HG02759 (cell line): ENCODE results near the gene TET2.

Experiments used
- ATAC-seq: cut with Tn5 transposase; IDR thresholded peaks from one replicate; pipeline ENCODE4 v1.9.1; 2021; ENCODE audit warnings: mild to moderate bottlenecking, moderate library complexity; ENCODE audit not compliant: unreplicated experiment

The TET2 gene

GRCh38 chr4:105230287-105230686 is 83.6 kb downstream of the TET2 start:
- no peak for ATAC-seq

DNA sequence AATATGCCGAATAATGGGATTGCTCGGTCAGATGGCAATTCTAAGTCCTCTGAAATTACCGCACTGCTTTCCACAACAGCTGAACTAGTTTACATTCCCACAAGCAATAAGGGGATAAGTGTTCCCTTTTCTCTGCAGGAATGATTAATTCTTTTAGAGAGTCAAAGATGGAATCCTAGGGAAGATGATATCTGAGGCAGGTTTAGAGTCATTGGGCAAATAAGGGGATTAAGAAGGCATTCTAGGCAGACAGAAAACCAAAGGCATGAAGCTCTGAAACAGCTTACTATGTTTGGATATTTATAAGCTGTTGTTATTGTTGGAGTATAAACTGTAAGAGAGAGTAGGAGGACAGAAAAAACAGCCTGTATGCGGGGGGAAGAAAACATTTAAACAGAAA is 85.7 kb downstream of the TET2 start:
- ATAC-seq: no peak

- no peak for ATAC-seq
Measured at GRCh38 chr4:105234582-105234981, 87.9 kb downstream of the TET2 start.

DNA sequence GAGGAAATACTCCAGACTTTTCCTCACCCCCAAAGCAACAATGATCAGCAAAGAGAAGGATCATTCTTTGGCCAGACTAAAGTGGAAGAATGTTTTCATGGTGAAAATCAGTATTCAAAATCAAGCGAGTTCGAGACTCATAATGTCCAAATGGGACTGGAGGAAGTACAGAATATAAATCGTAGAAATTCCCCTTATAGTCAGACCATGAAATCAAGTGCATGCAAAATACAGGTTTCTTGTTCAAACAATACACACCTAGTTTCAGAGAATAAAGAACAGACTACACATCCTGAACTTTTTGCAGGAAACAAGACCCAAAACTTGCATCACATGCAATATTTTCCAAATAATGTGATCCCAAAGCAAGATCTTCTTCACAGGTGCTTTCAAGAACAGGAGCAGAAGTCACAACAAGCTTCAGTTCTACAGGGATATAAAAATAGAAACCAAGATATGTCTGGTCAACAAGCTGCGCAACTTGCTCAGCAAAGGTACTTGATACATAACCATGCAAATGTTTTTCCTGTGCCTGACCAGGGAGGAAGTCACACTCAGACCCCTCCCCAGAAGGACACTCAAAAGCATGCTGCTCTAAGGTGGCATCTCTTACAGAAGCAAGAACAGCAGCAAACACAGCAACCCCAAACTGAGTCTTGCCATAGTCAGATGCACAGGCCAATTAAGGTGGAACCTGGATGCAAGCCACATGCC is 89.7 kb downstream of the TET2 start:
- ATAC-seq: peak; percentile 75

- ATAC-seq: peak; percentile 24
Measured at GRCh38 chr4:105236916-105237311, 90.2 kb downstream of the TET2 start.

DNA sequence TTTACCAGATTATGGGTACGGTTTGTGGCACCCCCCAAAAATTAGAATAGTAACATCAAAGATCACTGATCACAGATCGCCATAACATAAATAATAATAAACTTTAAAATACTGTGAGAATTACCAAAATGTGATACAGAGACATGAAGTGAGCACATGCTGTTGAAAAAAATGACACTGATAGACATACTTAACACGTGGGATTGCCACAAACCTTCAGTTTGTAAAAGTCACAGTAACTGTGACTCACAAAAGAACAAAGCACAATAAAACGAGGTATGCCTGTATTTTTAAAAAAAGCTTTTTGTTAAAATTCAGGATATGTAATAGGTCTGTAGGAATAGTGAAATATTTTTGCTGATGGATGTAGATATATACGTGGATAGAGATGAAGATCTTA is 93.4 kb downstream of the TET2 start:
- ATAC-seq: no peak

- ATAC-seq: no peak
Measured at GRCh38 chr4:105241451-105241850, 94.8 kb downstream of the TET2 start.

DNA sequence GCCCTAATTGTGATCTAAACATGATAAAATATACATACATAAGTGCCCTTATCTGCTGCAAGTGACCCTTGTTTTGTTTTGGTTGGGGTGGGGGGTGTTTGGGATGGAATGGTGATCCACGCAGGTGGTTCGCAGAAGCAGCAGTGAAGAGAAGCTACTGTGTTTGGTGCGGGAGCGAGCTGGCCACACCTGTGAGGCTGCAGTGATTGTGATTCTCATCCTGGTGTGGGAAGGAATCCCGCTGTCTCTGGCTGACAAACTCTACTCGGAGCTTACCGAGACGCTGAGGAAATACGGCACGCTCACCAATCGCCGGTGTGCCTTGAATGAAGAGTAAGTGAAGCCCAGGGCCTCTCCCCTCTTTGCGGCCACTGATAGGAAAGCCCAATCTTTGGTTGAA is 96.8 kb downstream of the TET2 start:
- no peak for ATAC-seq

DNA sequence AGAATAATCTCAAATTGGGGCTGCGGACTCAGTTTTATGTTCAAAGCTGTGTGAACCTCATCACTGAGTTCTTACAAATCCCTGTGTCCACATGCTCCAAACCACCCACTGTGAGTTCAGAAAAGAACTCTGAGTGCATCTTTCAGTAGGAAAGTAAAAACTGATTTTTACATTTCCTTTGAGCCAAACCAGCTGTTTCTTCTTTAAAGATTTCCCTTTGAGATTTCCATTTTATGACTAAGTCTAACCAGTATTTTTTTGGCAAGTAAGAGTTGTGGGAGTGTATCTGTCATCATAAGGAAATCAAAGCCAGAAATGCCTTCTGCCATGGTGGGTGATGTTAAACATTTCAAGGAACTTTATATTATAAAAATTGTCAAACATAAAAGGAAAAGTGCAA is 100.0 kb downstream of the TET2 start:
- no peak for ATAC-seq

- no peak for ATAC-seq
Measured at GRCh38 chr4:105248613-105249012, 101.9 kb downstream of the TET2 start.

GRCh38 chr4:105257817-105258495 is 111.3 kb downstream of the TET2 start:
- no peak for ATAC-seq

DNA sequence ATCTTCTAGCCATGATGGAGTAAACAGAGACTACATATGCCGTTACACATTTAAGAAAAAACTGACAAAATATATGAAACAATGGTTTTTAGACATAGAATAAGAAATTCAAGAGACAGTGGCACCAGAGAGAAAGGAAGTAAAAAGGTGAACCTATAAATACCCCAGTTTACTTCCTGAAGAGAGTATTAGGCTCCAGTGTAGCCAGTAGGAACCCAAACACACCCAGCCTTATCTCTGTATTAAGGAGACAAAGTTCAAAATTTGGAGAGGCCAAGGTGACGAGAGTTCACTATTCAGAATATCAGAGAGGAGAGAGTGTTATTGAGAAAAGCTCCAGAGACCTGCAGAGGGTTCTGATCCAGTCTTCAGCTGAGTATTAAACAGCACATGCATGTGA is 119.0 kb downstream of the TET2 start:
- no peak for ATAC-seq

- no peak for ATAC-seq
Measured at GRCh38 chr4:105267280-105267679, 120.6 kb downstream of the TET2 start.

DNA sequence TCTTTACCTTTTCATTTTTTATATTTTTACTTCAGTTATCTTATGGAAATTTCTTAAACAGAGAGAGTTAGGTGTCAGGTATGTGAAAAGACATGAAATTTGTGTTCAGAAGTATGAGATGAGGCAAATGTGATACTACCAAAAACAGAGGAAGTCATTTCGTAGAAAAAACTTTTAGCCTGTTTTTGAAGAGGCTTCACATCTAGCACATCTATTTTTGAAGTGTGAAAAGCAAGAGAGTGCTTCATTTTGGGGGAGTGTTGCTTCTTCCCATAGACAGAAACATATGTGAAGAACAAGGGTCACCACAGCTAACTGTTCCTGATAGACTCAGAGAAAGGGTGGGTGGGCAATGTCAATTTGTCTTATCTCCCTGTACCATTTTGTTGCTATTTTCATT is 125.3 kb downstream of the TET2 start:
- no peak for ATAC-seq

GRCh38 chr4:105273230-105273629 is 126.6 kb downstream of the TET2 start:
- ATAC-seq: no peak

GRCh38 chr4:105274090-105274489 is 127.4 kb downstream of the TET2 start:
- ATAC-seq: no peak

DNA sequence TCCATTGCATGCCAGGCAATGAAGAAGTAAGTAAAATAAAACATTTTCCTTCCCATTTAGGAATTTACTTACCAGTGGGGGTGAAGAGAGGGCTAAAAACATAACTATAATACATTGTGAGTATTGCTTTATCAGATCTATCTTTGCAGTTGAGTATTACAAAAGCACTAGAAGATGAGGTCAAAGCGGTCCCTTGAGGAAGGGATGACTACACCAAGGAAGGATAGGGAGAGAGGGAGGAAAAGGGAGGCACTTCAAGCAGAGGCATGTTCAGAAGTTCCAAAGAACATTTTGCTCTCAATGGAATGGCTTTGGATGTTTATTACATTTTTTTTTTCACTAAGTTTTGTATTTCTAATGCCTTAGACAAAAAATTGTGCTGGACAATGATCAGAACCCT is 127.8 kb downstream of the TET2 start:
- no peak for ATAC-seq

- no peak for ATAC-seq
Measured at GRCh38 chr4:105276361-105277104, 129.9 kb downstream of the TET2 start.

DNA sequence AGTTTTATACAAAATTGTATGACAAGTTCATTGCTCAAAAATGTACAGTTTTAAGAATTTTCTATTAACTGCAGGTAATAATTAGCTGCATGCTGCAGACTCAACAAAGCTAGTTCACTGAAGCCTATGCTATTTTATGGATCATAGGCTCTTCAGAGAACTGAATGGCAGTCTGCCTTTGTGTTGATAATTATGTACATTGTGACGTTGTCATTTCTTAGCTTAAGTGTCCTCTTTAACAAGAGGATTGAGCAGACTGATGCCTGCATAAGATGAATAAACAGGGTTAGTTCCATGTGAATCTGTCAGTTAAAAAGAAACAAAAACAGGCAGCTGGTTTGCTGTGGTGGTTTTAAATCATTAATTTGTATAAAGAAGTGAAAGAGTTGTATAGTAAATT is 131.0 kb downstream of the TET2 start:
- no peak for ATAC-seq

- ATAC-seq: no peak
Measured at GRCh38 chr4:105279314-105279713, 132.6 kb downstream of the TET2 start.

- no peak for ATAC-seq
Measured at GRCh38 chr4:105280338-105281123, 133.9 kb downstream of the TET2 start.
